GM12874 (cell line): ENCODE data around the gene DDX31.

Experiments
- CTCF ChIP-seq: IDR thresholded peaks from 2 replicates; pipeline ENCODE4 v1.5.1; 2011; ENCODE audit warnings: low read depth, mild to moderate bottlenecking, control low read depth, low read length, moderate library complexity; ENCODE audit not compliant: insufficient read depth

DDX31 gene

GRCh38 chr9:132708239-132708638 lies 38.5 kb upstream of the DDX31 start:
- no peak for TF ChIP-seq CTCF

DNA sequence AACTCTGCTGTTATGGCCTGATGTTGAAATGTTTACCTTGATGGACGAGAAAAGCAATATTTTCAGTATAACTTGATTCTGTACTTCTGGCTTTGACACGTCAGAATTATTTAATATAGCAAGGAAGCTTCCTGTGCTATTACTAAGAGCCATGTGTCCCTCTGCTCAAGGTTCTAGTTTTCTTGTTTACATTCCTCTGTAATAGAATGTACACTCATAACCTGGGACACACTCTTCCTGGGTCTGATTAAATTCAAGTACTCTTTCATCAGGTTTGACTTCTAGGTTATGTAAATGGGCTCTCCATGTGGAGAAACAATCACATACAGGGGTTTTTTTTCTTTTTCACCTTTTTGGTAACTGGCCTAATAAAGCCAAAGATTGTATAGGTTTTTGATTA lies 33.6 kb upstream of the DDX31 start:
- no peak for TF ChIP-seq CTCF

GRCh38 chr9:132702254-132702653 lies 32.5 kb upstream of the DDX31 start:
- no peak for TF ChIP-seq CTCF

DNA sequence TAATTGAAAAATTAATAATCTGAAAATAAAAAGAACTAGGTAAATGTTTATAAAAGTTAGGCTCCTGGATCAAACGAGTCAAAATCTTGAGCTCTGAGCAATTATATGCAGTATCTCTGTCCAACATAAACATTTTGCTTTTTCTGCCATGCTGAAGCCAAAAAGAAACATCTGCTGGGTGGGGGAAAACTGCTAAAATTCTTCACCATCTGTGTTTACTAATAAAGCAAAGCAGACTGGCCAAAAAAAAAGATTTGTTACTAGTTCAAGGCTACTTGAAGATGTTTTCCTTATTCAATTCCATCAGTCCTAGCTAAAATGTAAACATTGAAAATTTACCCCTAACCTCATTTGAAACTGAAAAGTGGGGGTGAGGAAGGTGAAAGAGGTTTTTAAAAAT lies 30.2 kb upstream of the DDX31 start:
- TF ChIP-seq CTCF: no peak

DNA sequence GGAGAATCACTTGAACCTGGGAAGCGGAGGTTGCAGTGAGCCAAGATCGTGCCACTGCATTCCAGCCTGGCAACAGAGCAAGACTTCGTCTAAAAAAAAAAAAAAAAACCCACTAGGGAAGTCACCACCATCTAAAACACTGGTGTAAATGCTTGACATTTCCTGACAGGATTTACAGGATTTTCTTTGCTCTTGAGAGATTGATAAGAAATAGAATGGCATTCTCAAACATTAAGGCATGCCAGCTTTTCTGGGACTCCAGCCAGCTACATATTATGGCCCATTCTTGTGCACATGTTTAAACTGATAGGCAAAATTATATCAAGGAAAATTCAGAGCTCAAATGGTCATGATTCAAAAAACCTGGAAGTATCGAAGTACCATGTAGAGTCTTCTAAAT lies 29.2 kb upstream of the DDX31 start:
- TF ChIP-seq CTCF: no peak

DNA sequence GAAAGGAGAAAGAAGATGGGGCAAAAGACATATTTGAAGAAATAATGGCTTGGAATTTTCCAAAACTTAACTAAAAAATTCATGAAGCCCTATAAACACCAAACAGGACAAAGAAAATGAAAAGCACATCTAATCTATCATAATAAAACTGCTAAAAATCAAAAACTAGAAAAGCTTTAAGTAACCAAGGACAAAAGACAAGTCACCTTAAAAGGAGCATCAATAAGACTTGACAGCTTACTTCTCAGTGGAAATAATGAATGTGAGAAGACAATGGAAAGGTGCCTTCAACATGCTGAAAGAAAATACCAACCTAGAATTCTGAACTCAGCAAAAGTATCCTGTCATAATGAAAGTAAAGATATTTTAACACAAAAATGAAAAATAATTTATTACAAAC lies 27.4 kb upstream of the DDX31 start:
- TF ChIP-seq CTCF: no peak

- TF ChIP-seq CTCF: no peak
Observed at GRCh38 chr9:132694144-132694543, 24.4 kb upstream of the DDX31 start.

GRCh38 chr9:132690696-132691095 lies 20.9 kb upstream of the DDX31 start:
- no peak for TF ChIP-seq CTCF
